HEK293 (cell line): ENCODE measurements around the gene BCAN.

Experiments used
- CTCF ChIA-PET: fragments of 350-600 bp; formaldehyde crosslinking; extraction: SDS; loops from one replicate; lab custom pipeline; 2021; ENCODE audit warnings: antibody characterized with exemption; lab: Yijun Ruan, JAX
- POLR2A ChIA-PET: fragments of 300-600 bp; formaldehyde crosslinking; extraction: SDS; loops from one replicate; lab custom pipeline; 2020; ENCODE audit warnings: antibody characterized with exemption, inconsistent platforms; lab: Yijun Ruan, JAX
- H3K27ac ChIP-seq: fragments of 200-500 bp; sonication (Bioruptor generic); 2 replicates; pipeline ENCODE4 v1.5.1; 2014; ENCODE audit warnings: low read depth, low read length, control low read depth, inconsistent platforms; ENCODE audit errors: extremely low read depth
- H3K36me3 ChIP-seq, 2 experiments: fragments of 200-500 bp in 1 of 2; sonication (Bioruptor generic) in 1 of 2; 1 replicate in 1 of 2; 2 replicates in 1 of 2; pipeline ENCODE4 v1.5.1; 2014 to 2017; ENCODE audit warnings: inconsistent platforms in 2 of 2, low read length in 2 of 2; ENCODE audit not compliant: control insufficient read depth in 2 of 2, insufficient read depth in 1 of 2
- H3K4me1 ChIP-seq: fragments of 200-500 bp; sonication (Bioruptor generic); 2 replicates; pipeline ENCODE4 v1.5.1; 2014; ENCODE audit warnings: mild to moderate bottlenecking, low read length, inconsistent platforms; ENCODE audit not compliant: control insufficient read depth, insufficient read depth
- H3K4me3 ChIP-seq: 2 replicates; pipeline ENCODE4 v1.5.1; 2011; ENCODE audit warnings: low read depth, mild to moderate bottlenecking, control low read depth, low read length, moderate library complexity
- H3K9me3 ChIP-seq: fragments of 200-500 bp; sonication (Bioruptor generic); 2 replicates; pipeline ENCODE4 v1.5.1; 2014; ENCODE audit warnings: low read depth, low read length, inconsistent platforms; ENCODE audit not compliant: control insufficient read depth, insufficient read depth
- AEBP2 ChIP-seq: fragments of 450-650 bp; formaldehyde crosslinking; IDR thresholded peaks from 2 replicates; pipeline ENCODE4 v1.5.1; 2016; ENCODE audit warnings: missing biosample characterization, missing genetic modification characterization, borderline replicate concordance
- MYNN ChIP-seq: fragments of 450-650 bp; formaldehyde crosslinking; IDR thresholded peaks from 2 replicates; pipeline ENCODE4 v1.5.1; 2016; ENCODE audit warnings: missing biosample characterization, missing genetic modification characterization, borderline replicate concordance
- SCRT1 ChIP-seq: fragments of 450-650 bp; formaldehyde crosslinking; IDR thresholded peaks from 2 replicates; pipeline ENCODE4 v1.5.1; 2016; ENCODE audit warnings: missing biosample characterization, missing genetic modification characterization, borderline replicate concordance
- ZBTB8A ChIP-seq: fragments of 450-650 bp; formaldehyde crosslinking; IDR thresholded peaks from 2 replicates; pipeline ENCODE4 v1.5.1; 2016; ENCODE audit warnings: missing biosample characterization, missing genetic modification characterization
- ZNF184 ChIP-seq: fragments of 450-650 bp; IDR thresholded peaks from 2 replicates; pipeline ENCODE4 v1.5.1; 2018; ENCODE audit warnings: missing biosample characterization, mild to moderate bottlenecking, missing genetic modification characterization
- ZNF19 ChIP-seq: fragments of 450-650 bp; formaldehyde crosslinking; IDR thresholded peaks from 2 replicates; pipeline ENCODE4; 2016; ENCODE audit warnings: missing biosample characterization, missing genetic modification characterization, low read depth
- ZNF239 ChIP-seq: fragments of 450-650 bp; formaldehyde crosslinking; IDR thresholded peaks from 2 replicates; pipeline ENCODE4 v1.5.1; 2016; ENCODE audit warnings: missing biosample characterization, missing genetic modification characterization
- ZNF24 ChIP-seq: fragments of 450-650 bp; formaldehyde crosslinking; IDR thresholded peaks from 2 replicates; pipeline ENCODE4 v1.5.1; 2016; ENCODE audit warnings: missing biosample characterization, missing genetic modification characterization
- ZNF362 ChIP-seq: fragments of 450-650 bp; formaldehyde crosslinking; IDR thresholded peaks from 2 replicates; pipeline ENCODE4 v1.5.1; 2016; ENCODE audit warnings: missing biosample characterization, missing genetic modification characterization
- ZNF37A ChIP-seq: fragments of 450-650 bp; IDR thresholded peaks from 2 replicates; pipeline ENCODE4 v1.5.1; 2018; ENCODE audit warnings: missing biosample characterization, missing genetic modification characterization
- ZNF394 ChIP-seq: fragments of 450-650 bp; formaldehyde crosslinking; IDR thresholded peaks from 2 replicates; pipeline ENCODE4 v1.5.1; 2016; ENCODE audit warnings: missing biosample characterization, missing genetic modification characterization, mild to moderate bottlenecking, moderate library complexity, borderline replicate concordance
- ZNF404 ChIP-seq: fragments of 450-650 bp; formaldehyde crosslinking; IDR thresholded peaks from 2 replicates; pipeline ENCODE4 v1.5.1; 2017; ENCODE audit warnings: missing biosample characterization, missing genetic modification characterization
- ZNF510 ChIP-seq: fragments of 450-650 bp; formaldehyde crosslinking; IDR thresholded peaks from 2 replicates; pipeline ENCODE4 v1.5.1; 2018; ENCODE audit warnings: mild to moderate bottlenecking, missing genetic modification characterization, missing biosample characterization; ENCODE audit not compliant: insufficient replicate concordance
- ZNF571 ChIP-seq: fragments of 450-650 bp; formaldehyde crosslinking; IDR thresholded peaks from 2 replicates; pipeline ENCODE4 v1.5.0; 2017; ENCODE audit warnings: missing biosample characterization, missing genetic modification characterization
- ZNF585B ChIP-seq: fragments of 450-650 bp; formaldehyde crosslinking; IDR thresholded peaks from 2 replicates; pipeline ENCODE4 v1.5.1; 2016; ENCODE audit warnings: missing biosample characterization, missing genetic modification characterization
- ZNF624 ChIP-seq: fragments of 450-650 bp; formaldehyde crosslinking; IDR thresholded peaks from 2 replicates; pipeline ENCODE4 v1.5.1; 2017; ENCODE audit warnings: missing biosample characterization, missing genetic modification characterization
- ZSCAN18 ChIP-seq: fragments of 450-650 bp; formaldehyde crosslinking; IDR thresholded peaks from 2 replicates; pipeline ENCODE4 v1.5.1; 2016; ENCODE audit warnings: missing biosample characterization, missing genetic modification characterization

BCAN gene

GRCh38 chr1:156658945-156659574 is 17.1 kb downstream of the BCAN start:
- Histone ChIP-seq H3K27ac (no peak overlapping the region), H3K36me3 (no peaks in the 10 kb centered on the region), H3K4me1 (peaks cover 4% of the 10 kb centered on the region; the same call in 1 of the 2 replicates), H3K9me3 (no peaks in the 10 kb centered on the region), H3K4me3 (no peak overlapping the region)
- ChIA-PET CTCF (interaction anchor here (0.6 to 15.2 kb wide), 44 partner anchors 8 to 1487 kb away, joined by 3 to 564 read pairs (median 4); partner anchors contain the start of genes BCAN, CRABP2, HAPLN2 and INSRR), POLR2A (interaction anchor here (0.7 kb wide), 1 partner anchor 108 kb away, joined by 3 read pairs; the partner anchor contains the start of gene PRCC)
- TF ChIP-seq ZNF239 (tag by site-specific recombination), result no peak
- TF ChIP-seq ZNF404 (tag by site-specific recombination), result no peak
- TF ChIP-seq ZBTB8A (tag by site-specific recombination), result 0 out of 2 replicates have a peak, but pooled peaks have one; percentile 16

GRCh38 chr1:156659661-156659987 is 17.7 kb downstream of the BCAN start:
- Histone ChIP-seq H3K27ac (no peak overlapping the region), H3K4me3 (no peak overlapping the region; the same call in 1 of the 2 replicates), H3K36me3 (no peaks in the 10 kb centered on the region), H3K4me1 (peaks cover 7% of the 10 kb centered on the region; the same call in 1 of the 2 replicates), H3K9me3 (no peaks in the 10 kb centered on the region)
- no peak for TF ChIP-seq ZNF184 (tag by site-specific recombination)
- TF ChIP-seq ZSCAN18 (tag by site-specific recombination), result no peak
- no peak for TF ChIP-seq ZNF37A (tag by site-specific recombination)
- no peak for TF ChIP-seq ZNF510
- TF ChIP-seq ZNF571 (tag by site-specific recombination), result no peak
- TF ChIP-seq MYNN (tag by site-specific recombination), result no peak
- TF ChIP-seq ZNF624 (tag by site-specific recombination), result no peak
- TF ChIP-seq ZNF24 (tag by site-specific recombination), result no peak
- TF ChIP-seq ZNF19 (tag by site-specific recombination), result no peak
- no peak for TF ChIP-seq ZNF585B (tag by site-specific recombination)
- no peak for TF ChIP-seq SCRT1
- no peak for TF ChIP-seq ZNF362
- no peak for TF ChIP-seq AEBP2 (tag by site-specific recombination)
- TF ChIP-seq ZNF394, result no peak
- ChIA-PET CTCF (interaction anchor here (0.6 to 15.2 kb wide), 38 partner anchors 8 to 1487 kb away, joined by 3 to 564 read pairs (median 4); partner anchors contain the start of genes BCAN, CRABP2, HAPLN2 and INSRR), POLR2A (interaction anchor here (0.7 kb wide), 1 partner anchor 108 kb away, joined by 3 read pairs; the partner anchor contains the start of gene PRCC)
